GM21737 (cell line): Measurements from ENCODE around the gene WDR1.

Source experiments
- ATAC-seq: cut with Tn5 transposase; IDR thresholded peaks from one replicate; pipeline ENCODE4 v1.9.1; 2021; ENCODE audit warnings: mild to moderate bottlenecking, moderate library complexity; ENCODE audit not compliant: unreplicated experiment

The WDR1 gene

GRCh38 chr4:10048941-10049697 lies 67.5 kb downstream of the WDR1 start:
- ATAC-seq: no peak

GRCh38 chr4:10047967-10048366 lies 68.6 kb downstream of the WDR1 start:
- ATAC-seq: no peak

GRCh38 chr4:10046471-10046870 lies 70.1 kb downstream of the WDR1 start:
- no peak for ATAC-seq

- ATAC-seq: no peak
These were observed 71.1 kb downstream of the WDR1 start for GRCh38 chr4:10045481-10045880.

GRCh38 chr4:10041036-10041435 lies 75.6 kb downstream of the WDR1 start:
- no peak for ATAC-seq

GRCh38 chr4:10040049-10040892 lies 76.3 kb downstream of the WDR1 start:
- ATAC-seq: no peak

GRCh38 chr4:10036807-10037342 lies 79.7 kb downstream of the WDR1 start:
- ATAC-seq: no peak

- ATAC-seq: no peak
These were observed 81.5 kb downstream of the WDR1 start for GRCh38 chr4:10035130-10035529.

GRCh38 chr4:10034612-10035104 lies 81.9 kb downstream of the WDR1 start:
- ATAC-seq: no peak

GRCh38 chr4:10034136-10034535 lies 82.5 kb downstream of the WDR1 start:
- no peak for ATAC-seq

- ATAC-seq: no peak
These were observed 83.3 kb downstream of the WDR1 start for GRCh38 chr4:10033191-10033881.

- no peak for ATAC-seq
These were observed 84.0 kb downstream of the WDR1 start for GRCh38 chr4:10032625-10033024.

GRCh38 chr4:10031668-10032590 lies 84.7 kb downstream of the WDR1 start:
- ATAC-seq: no peak

- ATAC-seq: no peak
These were observed 85.5 kb downstream of the WDR1 start for GRCh38 chr4:10030972-10031667.

- no peak for ATAC-seq
These were observed 87.2 kb downstream of the WDR1 start for GRCh38 chr4:10029403-10029802.

GRCh38 chr4:10028910-10029309 lies 87.7 kb downstream of the WDR1 start:
- no peak for ATAC-seq

GRCh38 chr4:10026485-10026884 lies 90.1 kb downstream of the WDR1 start:
- no peak for ATAC-seq

GRCh38 chr4:10025230-10025806 lies 91.3 kb downstream of the WDR1 start:
- no peak for ATAC-seq
